ENCODE measurements around the gene BRME1. TPM values are rescaled to one million over a fixed set of nuclear protein-coding genes. Genes with fewer than 3 reads are reported as not detected.

The BRME1 gene
- polyA plus RNA-seq, 1 experiment = 0.12 TPM

- CTCF ChIA-PET = interaction anchor here (0.5 to 3.4 kb wide), 2 partner anchors 9 to 11 kb away, joined by 3 to 32 read pairs; no protein-coding TSS in a partner anchor
- peak; percentile 88 for DNase-seq (ENCODE audit: low read depth, low spot score)
- TF ChIP-seq CTCF (IDR thresholded peaks at IDR 0.05; ENCODE audit: low read depth, low read length) = no peak
- Histone ChIP-seq H3K27ac (ENCODE audit: low read depth, low read length) (peak overlapping the region; percentile 100), H3K9me3 (ENCODE audit: control insufficient read depth, insufficient read depth, low read length) (no peaks in the 10 kb centered on the region), H3K27me3 (ENCODE audit: control insufficient read depth, insufficient read depth, low read length) (no peaks in the 10 kb centered on the region), H3K4me3 (ENCODE audit: low read depth, low read length) (peak overlapping the region; percentile 46)
- POLR2A ChIA-PET = interaction anchor here (1.0 to 3.9 kb wide), 7 partner anchors 10 to 63 kb away, joined by 3 to 33 read pairs (median 5); partner anchors contain the start of gene ZSWIM4
Observed at GRCh38 chr19:13850910-13851733, 54.8 kb downstream of the BRME1 start.

- Histone ChIP-seq H3K27ac (ENCODE audit: low read depth, low read length) (peak overlapping the region; percentile 100), H3K4me3 (ENCODE audit: low read depth, low read length) (peak overlapping the region; percentile 46), H3K27me3 (ENCODE audit: control insufficient read depth, insufficient read depth, low read length) (no peaks in the 10 kb centered on the region), H3K9me3 (ENCODE audit: control insufficient read depth, insufficient read depth, low read length) (no peaks in the 10 kb centered on the region)
- ChIA-PET POLR2A (interaction anchor here (1.4 to 3.9 kb wide), 5 partner anchors 9 to 63 kb away, joined by 4 to 33 read pairs (median 13); no protein-coding TSS in a partner anchor), CTCF (interaction anchor here (0.5 to 2.2 kb wide), 2 partner anchors 10 to 12 kb away, joined by 3 to 6 read pairs; no protein-coding TSS in a partner anchor)
- no peak for DNase-seq (ENCODE audit: low read depth, low spot score)
- no peak for TF ChIP-seq CTCF (IDR thresholded peaks at IDR 0.05; ENCODE audit: low read depth, low read length)
Observed at GRCh38 chr19:13849991-13850909, 55.7 kb downstream of the BRME1 start.

- no peak for TF ChIP-seq CTCF (IDR thresholded peaks at IDR 0.05; ENCODE audit: low read depth, low read length)
- DNase-seq (ENCODE audit: low read depth, low spot score) = no peak
- ChIA-PET CTCF (interaction anchor here (1.1 to 2.2 kb wide), 2 partner anchors 14 to 64 kb away, joined by 4 to 6 read pairs; no protein-coding TSS in a partner anchor), POLR2A (interaction anchor here (0.7 to 3.9 kb wide), 2 partner anchors 10 to 13 kb away, joined by 3 to 33 read pairs; no protein-coding TSS in a partner anchor)
- Histone ChIP-seq H3K27me3 (ENCODE audit: control insufficient read depth, insufficient read depth, low read length) (no peaks in the 10 kb centered on the region), H3K4me3 (ENCODE audit: low read depth, low read length) (no peak overlapping the region), H3K27ac (ENCODE audit: low read depth, low read length) (peak overlapping the region; percentile 22), H3K9me3 (ENCODE audit: control insufficient read depth, insufficient read depth, low read length) (no peaks in the 10 kb centered on the region)
Observed at GRCh38 chr19:13848798-13849676, 56.9 kb downstream of the BRME1 start.

- no peak for TF ChIP-seq CTCF (IDR thresholded peaks at IDR 0.05; ENCODE audit: low read depth, low read length)
- POLR2A ChIA-PET = interaction anchor here (1.3 to 3.9 kb wide), 4 partner anchors 9 to 14 kb away, joined by 7 to 33 read pairs (median 8); no protein-coding TSS in a partner anchor
- no peak overlapping the region for H3K4me3 ChIP-seq (ENCODE audit: low read depth, low read length)
- CTCF ChIA-PET = interaction anchor here (1.1 to 2.2 kb wide), 3 partner anchors 14 to 64 kb away, joined by 4 to 6 read pairs (median 5); no protein-coding TSS in a partner anchor
- no peaks in the 10 kb centered on the region for H3K27me3 ChIP-seq (ENCODE audit: control insufficient read depth, insufficient read depth, low read length)
- H3K9me3 ChIP-seq (ENCODE audit: control insufficient read depth, insufficient read depth, low read length) = no peaks in the 10 kb centered on the region
- H3K27ac ChIP-seq (ENCODE audit: low read depth, low read length) = peak overlapping the region; percentile 100
- no peak for DNase-seq (ENCODE audit: low read depth, low spot score)
Observed at GRCh38 chr19:13848340-13848677, 57.6 kb downstream of the BRME1 start.

Measured in AG04450 (cell line).